Stimulated activated CD8-positive, alpha-beta memory T cell treated with anti-CD3 and anti-CD28 coated beads, Interleukin-15, amount 100 ng/mL, for 1 hour (primary cell): ENCODE data around the gene DUS3L.
"Not testable (repeated sequence)": the region's sequence is repeated elsewhere in the genome, so short reads cannot be mapped to it uniquely, and the experiment has no call there.

Experiments used
- DNase-seq: peaks from one replicate; pipeline ENCODE4 v3.0.0-alpha.2; 2020; ENCODE audit warnings: low read depth

Gene DUS3L

GRCh38 chr19:5774921-5775320 is 16.0 kb downstream of the DUS3L start:
- DNase-seq, result no peak

- DNase-seq, result no peak
Measured at GRCh38 chr19:5773276-5773675, 17.7 kb downstream of the DUS3L start.

DNA sequence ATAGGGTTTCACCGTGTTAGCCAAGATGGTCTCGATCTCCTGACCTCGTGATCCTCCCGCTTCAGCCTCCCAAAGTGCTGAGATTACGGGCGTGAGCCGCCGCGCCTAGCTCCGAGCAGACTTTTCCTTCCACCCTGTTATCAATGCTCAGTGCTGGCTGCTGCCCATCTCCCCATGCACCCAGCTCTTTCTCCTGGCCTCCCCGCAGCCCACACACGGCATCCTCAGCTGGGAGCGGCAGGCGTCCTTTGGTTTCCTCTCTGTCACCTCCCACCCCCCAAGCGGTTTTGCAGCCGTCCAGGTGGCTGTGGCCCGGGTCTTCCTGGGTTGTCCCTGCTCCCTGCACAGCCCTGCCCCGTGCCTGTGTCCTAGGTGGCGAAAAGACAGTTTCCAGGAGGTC is 18.5 kb downstream of the DUS3L start:
- no peak for DNase-seq

GRCh38 chr19:5767949-5768348 is 23.0 kb downstream of the DUS3L start:
- no peak for DNase-seq

GRCh38 chr19:5765220-5765619 is 25.7 kb downstream of the DUS3L start:
- no peak for DNase-seq

DNA sequence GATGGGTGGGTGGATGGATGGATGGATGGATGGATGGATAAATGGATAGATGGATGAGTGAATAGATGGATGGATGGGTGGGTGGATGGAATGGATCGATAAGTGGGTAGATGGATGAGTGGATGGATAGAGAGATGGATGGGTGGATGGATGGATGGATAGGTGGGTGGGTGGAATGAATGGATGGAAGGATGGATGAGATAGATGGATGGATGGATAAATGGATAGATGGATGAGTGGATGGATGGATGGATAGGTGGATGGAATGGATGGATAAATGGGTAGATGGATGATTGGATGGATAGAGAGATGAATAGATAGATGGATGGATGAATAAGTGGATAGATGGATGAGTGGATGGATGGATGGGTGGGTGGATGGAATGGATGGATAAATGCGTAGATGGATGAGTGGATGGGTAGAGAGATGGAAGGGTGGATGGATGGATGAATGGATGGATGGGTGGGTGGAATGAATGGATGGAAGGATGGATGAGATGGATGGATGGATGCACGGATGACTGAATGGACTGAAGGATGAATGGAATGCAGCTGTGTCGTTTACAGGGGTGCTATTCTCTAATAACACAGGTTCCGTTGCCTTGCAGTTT is 28.2 kb downstream of the DUS3L start:
- no peak for DNase-seq

DNA sequence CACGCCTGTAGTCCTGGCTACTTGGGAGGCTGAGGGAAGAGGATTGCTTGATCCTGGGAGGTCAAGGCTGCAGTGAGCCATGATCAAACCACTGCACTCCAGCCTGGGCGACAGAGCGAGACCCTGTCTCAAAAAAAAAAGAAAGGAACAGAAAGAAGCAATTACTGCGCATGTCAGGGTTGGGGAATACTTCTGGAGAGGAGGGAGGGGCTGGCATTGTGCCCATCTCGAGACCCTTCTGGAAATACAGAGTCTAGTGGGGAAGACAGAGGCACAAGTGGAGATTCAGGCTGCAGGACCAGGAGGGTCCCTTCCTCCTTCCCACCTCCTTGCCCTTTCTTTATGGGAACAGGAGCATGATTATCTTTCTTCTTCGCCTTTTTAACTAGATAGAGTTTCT is 37.2 kb downstream of the DUS3L start:
- no peak for DNase-seq

DNA sequence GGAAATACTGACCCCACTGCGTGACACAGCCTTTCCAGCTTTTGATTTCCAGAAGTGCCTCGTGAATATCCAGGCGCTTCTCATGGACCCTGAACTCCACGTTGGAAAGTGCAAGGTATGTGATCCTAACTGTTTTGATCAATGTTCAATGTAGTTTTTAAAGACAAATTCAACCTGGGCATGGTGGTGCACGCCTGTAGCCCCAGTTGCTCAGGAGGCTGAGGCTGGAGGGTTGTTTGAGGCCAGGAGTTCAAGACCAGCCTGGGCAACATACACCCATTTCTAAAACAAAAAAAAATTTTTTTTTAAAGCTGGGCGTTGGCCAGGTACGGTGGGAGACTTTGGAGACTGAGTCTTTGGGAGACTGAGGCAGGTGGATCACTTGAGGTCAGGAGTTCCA is 39.3 kb downstream of the DUS3L start:
- no peak for DNase-seq

GRCh38 chr19:5749505-5749904 is 41.5 kb downstream of the DUS3L start:
- no peak for DNase-seq

GRCh38 chr19:5748920-5749319 is 42.0 kb downstream of the DUS3L start:
- not testable (repeated sequence) for DNase-seq

GRCh38 chr19:5744999-5745398 is 46.0 kb downstream of the DUS3L start:
- DNase-seq, result not testable (repeated sequence)

- no peak for DNase-seq
Measured at GRCh38 chr19:5743630-5744029, 47.3 kb downstream of the DUS3L start.

- DNase-seq, result no peak
Measured at GRCh38 chr19:5742051-5742450, 48.9 kb downstream of the DUS3L start.

- no peak for DNase-seq
Measured at GRCh38 chr19:5738423-5738822, 52.5 kb downstream of the DUS3L start.
